Measurements from ENCODE around the gene NKX1-2.

The NKX1-2 gene

GRCh38 chr10:124484031-124484430 is 34.2 kb upstream of the NKX1-2 start:
- H3K4me3 ChIP-seq (ENCODE audit: low read depth, low read length): no peak overlapping the region
- TF ChIP-seq ZNF654 (tag by site-specific recombination; IDR thresholded peaks at IDR 0.05; ENCODE audit: low read depth): no peak
- no peak for TF ChIP-seq SALL2 (tag by site-specific recombination; IDR thresholded peaks at IDR 0.05; ENCODE audit: borderline replicate concordance)
- no peak for TF ChIP-seq ZNF214 (tag by site-specific recombination; IDR thresholded peaks at IDR 0.05; ENCODE audit: borderline replicate concordance)
- no peak for TF ChIP-seq KLF8 (tag by site-specific recombination; IDR thresholded peaks at IDR 0.05)
- no peak for TF ChIP-seq ZNF19 (tag by site-specific recombination; IDR thresholded peaks at IDR 0.05; ENCODE audit: low read depth)
- TF ChIP-seq ZSCAN30 (tag by site-specific recombination; IDR thresholded peaks at IDR 0.05): no peak
- no peak for TF ChIP-seq ZNF148 (tag by site-specific recombination; IDR thresholded peaks at IDR 0.05; ENCODE audit: borderline replicate concordance)
- no peak for TF ChIP-seq ZNF48 (tag by site-specific recombination; IDR thresholded peaks at IDR 0.05)
- no peak for TF ChIP-seq KLF10 (tag by site-specific recombination; IDR thresholded peaks at IDR 0.05)
- TF ChIP-seq ZNF621 (tag by site-specific recombination; IDR thresholded peaks at IDR 0.05): no peak
- TF ChIP-seq ZNF169 (tag by site-specific recombination; IDR thresholded peaks at IDR 0.05): no peak
- TF ChIP-seq ZNF211 (tag by site-specific recombination; IDR thresholded peaks at IDR 0.05; ENCODE audit: low read depth): no peak
- no peak for TF ChIP-seq ZNF423 (tag by site-specific recombination; IDR thresholded peaks at IDR 0.05)
- no peak for TF ChIP-seq ZNF544 (tag by site-specific recombination; IDR thresholded peaks at IDR 0.05)
- no peak for TF ChIP-seq MYNN (tag by site-specific recombination; IDR thresholded peaks at IDR 0.05; ENCODE audit: borderline replicate concordance)
- no peak for TF ChIP-seq YY1 (tag by site-specific recombination; IDR thresholded peaks at IDR 0.05)
- ChIA-PET CTCF (no interaction called here), POLR2A (no interaction called here)
- H3K9me3 ChIP-seq (ENCODE audit: control insufficient read depth, insufficient read depth, low read depth, low read length): no peaks in the 10 kb centered on the region
- H3K4me1 ChIP-seq (ENCODE audit: control insufficient read depth, insufficient read depth, low read length): no peaks in the 10 kb centered on the region
- H3K27ac ChIP-seq (ENCODE audit: extremely low read depth, low read depth, low read length): no peak overlapping the region
- H3K36me3 ChIP-seq (ENCODE audit: control insufficient read depth in 2 of 2, insufficient read depth in 1 of 2, low read length in 2 of 2): no peaks in the 10 kb centered on the region

GRCh38 chr10:124482876-124483275 is 33.0 kb upstream of the NKX1-2 start:
- ChIA-PET CTCF (no interaction called here), POLR2A (interaction anchor here (1.2 kb wide), 1 partner anchor 11 kb away, joined by 3 read pairs; no protein-coding TSS in a partner anchor)
- Histone ChIP-seq H3K27ac (ENCODE audit: extremely low read depth, low read depth, low read length) (no peak overlapping the region), H3K4me1 (ENCODE audit: control insufficient read depth, insufficient read depth, low read length) (no peaks in the 10 kb centered on the region), H3K9me3 (ENCODE audit: control insufficient read depth, insufficient read depth, low read depth, low read length) (no peaks in the 10 kb centered on the region), H3K36me3 (ENCODE audit: control insufficient read depth in 2 of 2, insufficient read depth in 1 of 2, low read length in 2 of 2) (no peaks in the 10 kb centered on the region), H3K4me3 (ENCODE audit: low read depth, low read length) (no peak overlapping the region)
- TF ChIP-seq ZNF302 (tag by site-specific recombination; IDR thresholded peaks at IDR 0.05; ENCODE audit: low read depth) (no peak), BCL6B (tag by site-specific recombination; IDR thresholded peaks at IDR 0.05) (no peak), ZNF48 (tag by site-specific recombination; IDR thresholded peaks at IDR 0.05) (no peak), PBX3 (CRISPR knock-in tag; IDR thresholded peaks at IDR 0.05) (no peak), ELK4 (IDR thresholded peaks at IDR 0.05; ENCODE audit: borderline replicate concordance, low read depth, low read length) (no peak), OVOL3 (tag by site-specific recombination; IDR thresholded peaks at IDR 0.05) (no peak)
